Measurements from ENCODE around the gene CCN5.

CCN5 gene

GRCh38 chr20:44698351-44698750, 16.8 kb upstream of the CCN5 start (continued):
- no peak for TF ChIP-seq PRDM10 (tag by site-specific recombination; IDR thresholded peaks at IDR 0.05)
- no peak for TF ChIP-seq MYNN (tag by site-specific recombination; IDR thresholded peaks at IDR 0.05; ENCODE audit: borderline replicate concordance)
- no peak for TF ChIP-seq ZNF140 (tag by site-specific recombination; IDR thresholded peaks at IDR 0.05)
- TF ChIP-seq ZNF785 (tag by site-specific recombination; IDR thresholded peaks at IDR 0.05) = no peak
- TF ChIP-seq ZNF610 (tag by site-specific recombination; IDR thresholded peaks at IDR 0.05; ENCODE audit: borderline replicate concordance) = no peak
- no peak for TF ChIP-seq ZNF16 (tag by site-specific recombination; IDR thresholded peaks at IDR 0.05; ENCODE audit: low read depth)
- no peak for TF ChIP-seq KLF8 (tag by site-specific recombination; IDR thresholded peaks at IDR 0.05)
- TF ChIP-seq ZNF843 (tag by site-specific recombination; IDR thresholded peaks at IDR 0.05) = no peak

- ChIA-PET CTCF (interaction anchor here (0.5 to 1.4 kb wide), 5 partner anchors 17 to 597 kb away, joined by 3 to 6 read pairs (median 4); no protein-coding TSS in a partner anchor), POLR2A (no interaction called here)
- Histone ChIP-seq H3K27ac (ENCODE audit: extremely low read depth, low read depth, low read length) (no peak overlapping the region), H3K4me1 (ENCODE audit: control insufficient read depth, insufficient read depth, low read length) (no peaks in the 10 kb centered on the region), H3K9me3 (ENCODE audit: control insufficient read depth, insufficient read depth, low read depth, low read length) (no peaks in the 10 kb centered on the region), H3K36me3 (ENCODE audit: control insufficient read depth in 2 of 2, insufficient read depth in 1 of 2, low read length in 2 of 2) (no peaks in the 10 kb centered on the region), H3K4me3 (ENCODE audit: low read depth, low read length) (no peak overlapping the region)
- TF ChIP-seq ZNF341 (tag by site-specific recombination; IDR thresholded peaks at IDR 0.05; ENCODE audit: low read depth) (no peak), ZIC2 (tag by site-specific recombination; IDR thresholded peaks at IDR 0.05) (peak; percentile 43; the same call in 1 of the 2 replicates)
Measured at GRCh38 chr20:44700306-44700705, 14.9 kb upstream of the CCN5 start.

- CTCF ChIA-PET = interaction anchor here (0.6 to 1.2 kb wide), 3 partner anchors 20 to 1252 kb away, joined by 3 to 7 read pairs (median 5); no protein-coding TSS in a partner anchor
- POLR2A ChIA-PET = no interaction called here
- Histone ChIP-seq H3K27ac (ENCODE audit: extremely low read depth, low read depth, low read length) (no peak overlapping the region), H3K36me3 (ENCODE audit: control insufficient read depth in 2 of 2, insufficient read depth in 1 of 2, low read length in 2 of 2) (no peaks in the 10 kb centered on the region), H3K4me3 (ENCODE audit: low read depth, low read length) (no peak overlapping the region), H3K4me1 (ENCODE audit: control insufficient read depth, insufficient read depth, low read length) (no peaks in the 10 kb centered on the region), H3K9me3 (ENCODE audit: control insufficient read depth, insufficient read depth, low read depth, low read length) (no peaks in the 10 kb centered on the region)
- TF ChIP-seq PRDM1 (tag by site-specific recombination; IDR thresholded peaks at IDR 0.05) (no peak), SP7 (tag by site-specific recombination; IDR thresholded peaks at IDR 0.05) (no peak), ZBTB17 (tag by site-specific recombination; IDR thresholded peaks at IDR 0.05) (peak; percentile 72), ZNF561 (tag by site-specific recombination; IDR thresholded peaks at IDR 0.05; ENCODE audit: borderline replicate concordance) (no peak), ZNF335 (tag by site-specific recombination; conservative IDR thresholded peaks at IDR 0.05) (no peak), PRDM10 (tag by site-specific recombination; IDR thresholded peaks at IDR 0.05) (peak; percentile 36; the same call in 1 of the 2 replicates), YY1 (tag by site-specific recombination; IDR thresholded peaks at IDR 0.05) (no peak), SCRT2 (tag by site-specific recombination; IDR thresholded peaks at IDR 0.05) (peak; percentile 87), ZNF600 (tag by site-specific recombination; IDR thresholded peaks at IDR 0.05) (peak; percentile 75), ZNF843 (tag by site-specific recombination; IDR thresholded peaks at IDR 0.05) (no peak), ZNF670 (tag by site-specific recombination; IDR thresholded peaks at IDR 0.05; ENCODE audit: low read depth) (no peak), ZNF501 (tag by site-specific recombination; IDR thresholded peaks at IDR 0.05) (no peak), ZNF473 (tag by site-specific recombination; IDR thresholded peaks at IDR 0.05) (no peak), REPIN1 (tag by site-specific recombination; IDR thresholded peaks at IDR 0.05; ENCODE audit: low read depth) (no peak), SCRT1 (tag by site-specific recombination; IDR thresholded peaks at IDR 0.05; ENCODE audit: borderline replicate concordance) (0 out of 2 replicates have a peak, but pooled peaks have one; percentile 37), ZNF645 (tag by site-specific recombination; IDR thresholded peaks at IDR 0.05) (no peak)
Measured at GRCh38 chr20:44701118-44701857, 13.9 kb upstream of the CCN5 start.
